ENCODE measurements around the gene HSPB6. TPM values are rescaled to one million over a fixed set of nuclear protein-coding genes. Genes with fewer than 3 reads are reported as not detected.

Gene HSPB6
- total RNA-seq, 4 donors from 2014 or later = 22.3 to 185 (median 43.9) TPM

DNA sequence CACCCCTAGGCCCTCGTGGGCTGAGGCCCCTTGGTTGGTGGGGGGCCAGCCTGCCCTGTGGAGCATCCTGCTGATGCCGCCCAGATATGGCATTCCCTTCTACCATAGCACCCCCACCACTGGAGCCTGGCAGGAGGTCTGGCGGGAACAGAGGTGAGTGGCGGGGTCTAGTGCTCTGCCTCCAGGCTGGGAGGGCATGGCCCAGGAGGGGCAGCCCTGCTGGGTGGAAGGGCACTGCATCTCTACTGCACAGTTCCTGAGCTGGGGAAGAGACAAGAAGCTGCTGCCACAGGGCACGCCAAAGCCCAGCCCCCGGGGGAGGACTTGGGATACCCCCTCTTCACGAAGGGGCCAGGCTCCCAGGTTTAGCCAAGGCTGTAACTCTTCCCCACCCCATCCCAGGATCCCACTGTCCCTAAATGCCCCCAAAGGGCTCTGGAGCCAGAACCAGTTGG, 41.4 kb downstream of the HSPB6 start:
- in situ Hi-C loops (cut with MboI; ENCODE audit: low pct_ligation_motif_present in 1 of 4, low pct_unique_long_range_greater_than_20kb in 1 of 4, low sequenced_read_pairs in 3 of 4) (no loop called here), intact Hi-C loops (cut with DNase I; ENCODE audit: low total_unique reads) (loop anchor here (1.0 to 10.0 kb wide), 2 partner anchors 21 to 171 kb away; partner anchors contain the start of gene TMEM147)
- DNase-seq = no peak
- peak overlapping the region in 2 of 4 donors; percentile 75 to 89 for H3K4me3 ChIP-seq
- no peaks in the 10 kb centered on the region for H3K36me3 ChIP-seq
- no peaks in the 10 kb centered on the region for H3K9me3 ChIP-seq
- peaks cover 18 to 28% (median 24%) of the 10 kb centered on the region in 4 donors for H3K4me1 ChIP-seq
- whole genome bisulfite sequencing, 2 donors (ENCODE audit: low coverage in 1 of 2) = 73% methylated on average over 6 of the region's 7 CpGs; no CpG with 5 or more reads in 1 of the 2 donors
- no peak for TF ChIP-seq EP300 (IDR thresholded peaks at IDR 0.05; ENCODE audit: low read depth)
- TF ChIP-seq POLR2AphosphoS5 (IDR thresholded peaks at IDR 0.05) = no peak
- no peak for TF ChIP-seq POLR2A (IDR thresholded peaks at IDR 0.05)
- TF ChIP-seq, protein P1, sequence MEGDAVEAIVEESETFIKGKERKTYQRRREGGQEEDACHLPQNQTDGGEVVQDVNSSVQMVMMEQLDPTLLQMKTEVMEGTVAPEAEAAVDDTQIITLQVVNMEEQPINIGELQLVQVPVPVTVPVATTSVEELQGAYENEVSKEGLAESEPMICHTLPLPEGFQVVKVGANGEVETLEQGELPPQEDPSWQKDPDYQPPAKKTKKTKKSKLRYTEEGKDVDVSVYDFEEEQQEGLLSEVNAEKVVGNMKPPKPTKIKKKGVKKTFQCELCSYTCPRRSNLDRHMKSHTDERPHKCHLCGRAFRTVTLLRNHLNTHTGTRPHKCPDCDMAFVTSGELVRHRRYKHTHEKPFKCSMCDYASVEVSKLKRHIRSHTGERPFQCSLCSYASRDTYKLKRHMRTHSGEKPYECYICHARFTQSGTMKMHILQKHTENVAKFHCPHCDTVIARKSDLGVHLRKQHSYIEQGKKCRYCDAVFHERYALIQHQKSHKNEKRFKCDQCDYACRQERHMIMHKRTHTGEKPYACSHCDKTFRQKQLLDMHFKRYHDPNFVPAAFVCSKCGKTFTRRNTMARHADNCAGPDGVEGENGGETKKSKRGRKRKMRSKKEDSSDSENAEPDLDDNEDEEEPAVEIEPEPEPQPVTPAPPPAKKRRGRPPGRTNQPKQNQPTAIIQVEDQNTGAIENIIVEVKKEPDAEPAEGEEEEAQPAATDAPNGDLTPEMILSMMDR (IDR thresholded peaks at IDR 0.05) = no peak
- no peaks in the 10 kb centered on the region for H3K27me3 ChIP-seq
- H3K27ac ChIP-seq = peak overlapping the region; percentile 91 to 95 (median 92)

DNA sequence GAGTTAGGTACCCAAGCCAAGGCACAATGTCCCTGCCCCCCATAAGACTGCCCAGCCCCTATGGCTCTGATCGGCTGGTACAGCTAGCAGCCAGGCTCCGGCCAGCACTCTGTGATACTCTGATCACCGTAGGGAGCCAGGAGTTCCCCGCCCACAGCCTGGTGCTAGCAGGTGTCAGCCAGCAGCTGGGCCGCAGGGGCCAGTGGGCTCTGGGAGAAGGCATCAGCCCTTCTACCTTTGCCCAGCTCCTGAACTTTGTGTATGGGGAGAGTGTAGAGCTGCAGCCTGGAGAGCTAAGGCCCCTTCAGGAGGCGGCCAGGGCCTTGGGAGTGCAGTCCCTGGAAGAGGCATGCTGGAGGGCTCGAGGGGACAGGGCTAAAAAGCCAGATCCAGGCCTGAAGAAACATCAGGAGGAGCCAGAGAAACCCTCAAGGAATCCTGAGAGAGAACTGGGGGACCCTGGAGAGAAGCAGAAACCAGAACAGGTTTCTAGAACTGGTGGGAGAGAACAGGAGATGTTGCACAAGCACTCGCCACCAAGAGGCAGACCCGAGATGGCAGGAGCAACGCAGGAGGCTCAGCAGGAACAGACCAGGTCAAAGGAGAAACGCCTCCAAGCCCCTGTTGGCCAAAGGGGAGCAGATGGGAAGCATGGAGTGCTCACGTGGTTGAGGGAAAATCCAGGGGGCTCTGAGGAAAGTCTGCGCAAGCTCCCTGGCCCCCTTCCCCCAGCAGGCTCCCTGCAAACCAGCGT, 42.1 kb downstream of the HSPB6 start:
- Histone ChIP-seq H3K4me1 (peaks cover 18 to 28% (median 22%) of the 10 kb centered on the region in 4 donors), H3K36me3 (no peaks in the 10 kb centered on the region), H3K9me3 (no peaks in the 10 kb centered on the region), H3K4me3 (no peak overlapping the region), H3K27me3 (no peaks in the 10 kb centered on the region), H3K27ac (peak overlapping the region in 1 of 4 donors; percentile 95)
- in situ Hi-C loops (cut with MboI; ENCODE audit: low pct_ligation_motif_present in 1 of 4, low pct_unique_long_range_greater_than_20kb in 1 of 4, low sequenced_read_pairs in 3 of 4) (no loop called here), intact Hi-C loops (cut with DNase I; ENCODE audit: low total_unique reads) (loop anchor here (1.0 to 10.0 kb wide), 2 partner anchors 20 to 170 kb away; partner anchors contain the start of gene TMEM147)
- WGBS, 2 donors (ENCODE audit: low coverage in 1 of 2) = 60% methylated on average over 1 to 14 of the region's 14 CpGs
- no peak for TF ChIP-seq POLR2A (IDR thresholded peaks at IDR 0.05)
- no peak for TF ChIP-seq EP300 (IDR thresholded peaks at IDR 0.05; ENCODE audit: low read depth)
- TF ChIP-seq, protein P1 (IDR thresholded peaks at IDR 0.05) = no peak
- no peak for TF ChIP-seq POLR2AphosphoS5 (IDR thresholded peaks at IDR 0.05)
- DNase-seq = no peak

- WGBS, 2 donors (ENCODE audit: low coverage in 1 of 2) = 80% methylated on average over 12 of the region's 12 CpGs; no CpG with 5 or more reads in 1 of the 2 donors
- intact Hi-C loops (cut with DNase I; ENCODE audit: low total_unique reads) = loop anchor here (10.0 kb wide), 1 partner anchor 169 kb away; the partner anchor contains the start of gene TMEM147
Measured at GRCh38 chr19:35713904-35714495, 42.8 kb downstream of the HSPB6 start.

More at GRCh38 chr19:35713904-35714495, 42.8 kb downstream of the HSPB6 start:
- Histone ChIP-seq H3K27ac (peak overlapping the region in 2 of 4 donors; percentile 29 to 47), H3K27me3 (no peaks in the 10 kb centered on the region), H3K36me3 (no peaks in the 10 kb centered on the region), H3K9me3 (no peaks in the 10 kb centered on the region), H3K4me3 (no peak overlapping the region), H3K4me1 (peaks cover 11 to 20% (median 16%) of the 10 kb centered on the region in 4 donors)
- in situ Hi-C loops (cut with MboI; ENCODE audit: low pct_ligation_motif_present in 1 of 4, low pct_unique_long_range_greater_than_20kb in 1 of 4, low sequenced_read_pairs in 3 of 4) = no loop called here
- DNase-seq = no peak
- TF ChIP-seq, protein P1 (IDR thresholded peaks at IDR 0.05) = no peak
- TF ChIP-seq POLR2A (IDR thresholded peaks at IDR 0.05) = no peak
- no peak for TF ChIP-seq EP300 (IDR thresholded peaks at IDR 0.05; ENCODE audit: low read depth)
- no peak for TF ChIP-seq POLR2AphosphoS5 (IDR thresholded peaks at IDR 0.05)

Measured in transverse colon (tissue), 4 donors.